Uterus (tissue), 2 donors: ENCODE results near the gene FGD2.

ENCODE experiments used
- CTCF ChIP-seq, 4 experiments: fragments of 200-600 bp in 2 of 4; fragments of 450-650 bp in 2 of 4; sonication (generic) in 2 of 4; IDR thresholded peaks; one replicate each; pipeline ENCODE4 v1.5.1; 2016 to 2019; ENCODE audit warnings: antibody characterized with exemption in 4 of 4, mild to moderate bottlenecking in 2 of 4, moderate library complexity in 1 of 4
- POLR2A ChIP-seq, 2 donors: fragments of 450-650 bp; IDR thresholded peaks; one replicate each; pipeline ENCODE4 v1.6.1; 2016; ENCODE audit warnings: antibody characterized with exemption in 2 of 2, mild to moderate bottlenecking in 1 of 2, moderate library complexity in 1 of 2

DNA sequence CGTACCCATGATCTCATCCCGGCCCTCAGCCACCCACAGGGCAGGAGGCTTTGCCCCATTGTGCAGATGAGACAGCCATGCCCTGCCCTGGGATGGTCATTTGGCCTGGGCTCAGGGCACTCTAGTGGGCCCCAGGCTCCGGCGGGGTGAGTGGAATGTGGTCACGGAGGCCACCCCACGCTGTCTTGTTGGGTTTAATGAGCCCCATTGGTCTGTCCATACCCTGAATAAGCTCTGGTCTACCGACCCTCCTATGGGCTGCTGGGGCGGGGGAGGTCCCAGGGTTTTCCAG is 50.6 kb downstream of the FGD2 start:
- no peak for TF ChIP-seq POLR2A (IDR thresholded peaks at IDR 0.05)
- TF ChIP-seq CTCF (IDR thresholded peaks at IDR 0.05) = no peak
